ENCODE results near the gene ZNF311. TPM values are rescaled to one million over a fixed set of nuclear protein-coding genes. Genes with fewer than 3 reads are reported as not detected.

The ZNF311 gene
- total and polyA plus RNA-seq, 2 of the 13 experiments (the other 11 are each of a cell fraction or from before 2014, with no cell fraction given): not detected

DNA sequence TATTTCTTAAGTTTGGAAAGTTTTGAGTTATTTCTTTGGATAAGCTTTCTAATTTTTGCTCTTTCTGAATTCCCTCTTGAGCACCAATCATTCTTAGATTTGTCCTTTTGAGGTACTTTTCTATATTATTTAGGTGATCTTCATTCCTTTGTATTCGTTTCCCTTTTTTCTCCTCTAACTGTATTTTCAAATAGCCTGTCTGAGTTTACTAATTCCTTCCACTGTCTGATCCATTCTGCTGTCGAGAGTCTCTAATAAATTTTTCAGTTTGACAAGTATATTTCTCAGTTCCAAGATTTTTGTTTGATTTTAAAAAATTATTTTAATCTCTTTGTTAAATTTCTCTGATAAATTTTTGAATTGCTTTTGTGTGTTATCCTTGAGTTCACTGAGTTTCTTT, 16.3 kb upstream of the ZNF311 start:
- no peaks in the 10 kb centered on the region for H3K9me3 ChIP-seq (ENCODE audit: low read length)
- no peak overlapping the region for H3K4me2 ChIP-seq (ENCODE audit: low read depth, low read length)
- ATAC-seq: no peak
- H3K4me3 ChIP-seq (replicated peaks in 1 of 3; ENCODE audit: insufficient read depth in 1 of 3, low read depth in 2 of 3, low read length in 3 of 3): no peak overlapping the region
- no peaks in the 10 kb centered on the region for H3K79me2 ChIP-seq (ENCODE audit: insufficient read depth, low read length)
- H3K4me1 ChIP-seq (ENCODE audit: insufficient read depth, low read length): peaks cover 16% of the 10 kb centered on the region
- H3K36me3 ChIP-seq (replicated peaks in 1 of 2; ENCODE audit: control insufficient read depth in 1 of 2, insufficient read depth in 2 of 2, low read length in 2 of 2): no peaks in the 10 kb centered on the region
- in situ Hi-C loops (cut with HindIII; ENCODE audit: extremely low pct_ligation_motif_present, low pct_unique_long_range_greater_than_20kb) (no loop called here), intact Hi-C loops (cut with micrococcal nuclease; ENCODE audit: unreplicated experiment) (no loop called here)
- ChIA-PET CTCF (ENCODE audit: low intra/inter-chr PET ratio, low total read pairs) (no interaction called here), POLR2A (no interaction called here)
- DNase-seq (ENCODE audit: low spot score): no peak
- no peak overlapping the region for H3K9ac ChIP-seq (ENCODE audit: insufficient read depth, low read depth, low read length)
- no peaks in the 10 kb centered on the region for H4K20me1 ChIP-seq (ENCODE audit: insufficient read depth, low read length)
- no TSS peak for BruUV-seq (replicated peaks)
- FAIRE-seq: no peak
- TF ChIP-seq HNRNPUL1 (IDR thresholded peaks at IDR 0.05; ENCODE audit: low read depth, low read length) (no peak), ARID2 (CRISPR knock-in tag; IDR thresholded peaks at IDR 0.05; ENCODE audit: borderline replicate concordance) (no peak), PPARG (CRISPR knock-in tag; conservative IDR thresholded peaks at IDR 0.05) (no peak), SMARCC2 (IDR thresholded peaks at IDR 0.05) (no peak), ZFY (CRISPR knock-in tag; IDR thresholded peaks at IDR 0.05) (no peak), TP53 (CRISPR knock-in tag; conservative IDR thresholded peaks at IDR 0.05) (no peak), SATB2 (CRISPR knock-in tag; IDR thresholded peaks at IDR 0.05) (no peak), HOXD1 (CRISPR knock-in tag; IDR thresholded peaks at IDR 0.05) (no peak), NFIB (CRISPR knock-in tag; IDR thresholded peaks at IDR 0.05; ENCODE audit: borderline replicate concordance) (no peak), NONO (IDR thresholded peaks at IDR 0.05) (no peak), NONO (CRISPR knock-in tag; conservative IDR thresholded peaks at IDR 0.05) (no peak), KAT8 (CRISPR knock-in tag; IDR thresholded peaks at IDR 0.05) (no peak)
- TF ChIP-seq, protein P1, sequence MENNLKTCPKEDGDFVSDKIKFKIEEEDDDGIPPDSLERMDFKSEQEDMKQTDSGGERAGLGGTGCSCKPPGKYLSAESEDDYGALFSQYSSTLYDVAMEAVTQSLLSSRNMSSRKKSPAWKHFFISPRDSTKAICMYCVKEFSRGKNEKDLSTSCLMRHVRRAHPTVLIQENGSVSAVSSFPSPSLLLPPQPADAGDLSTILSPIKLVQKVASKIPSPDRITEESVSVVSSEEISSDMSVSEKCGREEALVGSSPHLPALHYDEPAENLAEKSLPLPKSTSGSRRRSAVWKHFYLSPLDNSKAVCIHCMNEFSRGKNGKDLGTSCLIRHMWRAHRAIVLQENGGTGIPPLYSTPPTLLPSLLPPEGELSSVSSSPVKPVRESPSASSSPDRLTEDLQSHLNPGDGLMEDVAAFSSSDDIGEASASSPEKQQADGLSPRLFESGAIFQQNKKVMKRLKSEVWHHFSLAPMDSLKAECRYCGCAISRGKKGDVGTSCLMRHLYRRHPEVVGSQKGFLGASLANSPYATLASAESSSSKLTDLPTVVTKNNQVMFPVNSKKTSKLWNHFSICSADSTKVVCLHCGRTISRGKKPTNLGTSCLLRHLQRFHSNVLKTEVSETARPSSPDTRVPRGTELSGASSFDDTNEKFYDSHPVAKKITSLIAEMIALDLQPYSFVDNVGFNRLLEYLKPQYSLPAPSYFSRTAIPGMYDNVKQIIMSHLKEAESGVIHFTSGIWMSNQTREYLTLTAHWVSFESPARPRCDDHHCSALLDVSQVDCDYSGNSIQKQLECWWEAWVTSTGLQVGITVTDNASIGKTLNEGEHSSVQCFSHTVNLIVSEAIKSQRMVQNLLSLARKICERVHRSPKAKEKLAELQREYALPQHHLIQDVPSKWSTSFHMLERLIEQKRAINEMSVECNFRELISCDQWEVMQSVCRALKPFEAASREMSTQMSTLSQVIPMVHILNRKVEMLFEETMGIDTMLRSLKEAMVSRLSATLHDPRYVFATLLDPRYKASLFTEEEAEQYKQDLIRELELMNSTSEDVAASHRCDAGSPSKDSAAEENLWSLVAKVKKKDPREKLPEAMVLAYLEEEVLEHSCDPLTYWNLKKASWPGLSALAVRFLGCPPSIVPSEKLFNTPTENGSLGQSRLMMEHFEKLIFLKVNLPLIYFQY (CRISPR knock-in tag; IDR thresholded peaks at IDR 0.05; ENCODE audit: borderline replicate concordance): no peak
- TF ChIP-seq, protein P2, sequence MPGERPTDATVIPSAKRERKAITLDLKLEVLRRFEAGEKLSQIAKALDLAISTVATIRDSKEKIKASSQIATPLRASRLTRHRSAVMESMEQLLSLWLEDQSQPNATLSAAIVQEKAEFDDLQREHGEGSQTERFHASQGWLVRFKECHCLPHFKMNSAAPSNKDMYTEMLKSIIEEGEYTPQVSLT (CRISPR knock-in tag; IDR thresholded peaks at IDR 0.05; ENCODE audit: borderline replicate concordance, low read depth): no peak
- TF ChIP-seq, protein P3, sequence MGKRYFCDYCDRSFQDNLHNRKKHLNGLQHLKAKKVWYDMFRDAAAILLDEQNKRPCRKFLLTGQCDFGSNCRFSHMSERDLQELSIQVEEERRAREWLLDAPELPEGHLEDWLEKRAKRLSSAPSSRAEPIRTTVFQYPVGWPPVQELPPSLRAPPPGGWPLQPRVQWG (CRISPR knock-in tag; IDR thresholded peaks at IDR 0.05; ENCODE audit: borderline replicate concordance, low read depth): no peak
- TF ChIP-seq, protein P4, sequence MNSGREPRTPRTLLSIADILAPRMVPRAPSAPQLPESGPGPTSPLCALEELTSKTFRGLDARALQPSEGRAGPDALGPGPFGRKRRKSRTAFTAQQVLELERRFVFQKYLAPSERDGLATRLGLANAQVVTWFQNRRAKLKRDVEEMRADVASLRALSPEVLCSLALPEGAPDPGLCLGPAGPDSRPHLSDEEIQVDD (CRISPR knock-in tag; IDR thresholded peaks at IDR 0.05; ENCODE audit: borderline replicate concordance): no peak
- no peaks in the 10 kb centered on the region; a peak in 1 of 5 replicates for H3K27me3 ChIP-seq (ENCODE audit: control insufficient read depth in 1 of 2, insufficient read depth in 2 of 2, low read length in 2 of 2)
- no peak overlapping the region for H2AFZ ChIP-seq (ENCODE audit: low read length)
- 33% methylated on average over 2 of the region's 2 CpGs for WGBS (ENCODE audit: low lambda C conversion rate)
- H3K27ac ChIP-seq (ENCODE audit: extremely low read length, insufficient read depth, low read length): no peak overlapping the region
